SK-N-SH (cell line): ENCODE measurements around the gene CHD5.

ENCODE experiments used
- EP300 ChIP-seq, 2 experiments: IDR thresholded peaks; 2 replicates each; pipeline versions ENCODE4 v1.4.0 to v1.6.1; 2012; ENCODE audit warnings: borderline replicate concordance in 1 of 2, low read depth in 1 of 2, low read length in 1 of 2
- EZH2phosphoT487 ChIP-seq: fragments of 200-600 bp; sonication (generic); IDR thresholded peaks from 2 replicates; pipeline ENCODE4 v1.6.1; 2017; ENCODE audit warnings: low read depth, mixed run types, mild to moderate bottlenecking, antibody characterized with exemption, moderate library complexity, borderline replicate concordance
- FOXJ3 ChIP-seq: sonication (generic); formaldehyde crosslinking; IDR thresholded peaks from 2 replicates; pipeline ENCODE4 v1.5.1; 2020; ENCODE audit warnings: mild to moderate bottlenecking, missing genetic modification reagents
- FOXM1 ChIP-seq: IDR thresholded peaks from 2 replicates; pipeline ENCODE4 v1.4.0; 2012; ENCODE audit warnings: low read depth, mild to moderate bottlenecking
- GABPA ChIP-seq: IDR thresholded peaks from 2 replicates; pipeline ENCODE4 v1.4.0; 2012; ENCODE audit warnings: low read depth, mild to moderate bottlenecking
- JUND ChIP-seq: IDR thresholded peaks from 2 replicates; pipeline ENCODE4 v1.4.0; 2012
- POLR2AphosphoS5 ChIP-seq: IDR thresholded peaks from 2 replicates; pipeline ENCODE4 v1.6.1; 2012; ENCODE audit warnings: low read depth, low read length
- RCOR1 ChIP-seq: fragments of 150-350 bp; IDR thresholded peaks from 2 replicates; pipeline ENCODE4 v1.6.1; 2017; ENCODE audit warnings: antibody characterized with exemption, low read length
- SIN3A ChIP-seq: IDR thresholded peaks from 2 replicates; pipeline ENCODE4 v1.6.1; 2012; ENCODE audit warnings: low read depth, mild to moderate bottlenecking, low read length, moderate library complexity, borderline replicate concordance
- SMC3 ChIP-seq: IDR thresholded peaks from 2 replicates; pipeline ENCODE4 v1.6.1; 2012; ENCODE audit warnings: low read depth, low read length, improper control_type of control experiment
- TEAD4 ChIP-seq: IDR thresholded peaks from 2 replicates; pipeline ENCODE4 v1.4.0; 2012; ENCODE audit warnings: mild to moderate bottlenecking, borderline replicate concordance; ENCODE audit not compliant: insufficient read depth
- YY1 ChIP-seq: IDR thresholded peaks from 2 replicates; pipeline ENCODE4 v1.4.0; 2012; ENCODE audit warnings: low read depth, mild to moderate bottlenecking
- TF ChIP-seq, protein P1 (sequence below): fragments of 200-600 bp; sonication (generic); IDR thresholded peaks from 2 replicates; pipeline ENCODE4 v1.6.1; 2017; ENCODE audit warnings: antibody characterized with exemption, mild to moderate bottlenecking, moderate library complexity
- TF ChIP-seq, protein P2 (sequence below): IDR thresholded peaks from 2 replicates; pipeline ENCODE4 v1.4.0; 2012; ENCODE audit warnings: low read depth

DNA sequence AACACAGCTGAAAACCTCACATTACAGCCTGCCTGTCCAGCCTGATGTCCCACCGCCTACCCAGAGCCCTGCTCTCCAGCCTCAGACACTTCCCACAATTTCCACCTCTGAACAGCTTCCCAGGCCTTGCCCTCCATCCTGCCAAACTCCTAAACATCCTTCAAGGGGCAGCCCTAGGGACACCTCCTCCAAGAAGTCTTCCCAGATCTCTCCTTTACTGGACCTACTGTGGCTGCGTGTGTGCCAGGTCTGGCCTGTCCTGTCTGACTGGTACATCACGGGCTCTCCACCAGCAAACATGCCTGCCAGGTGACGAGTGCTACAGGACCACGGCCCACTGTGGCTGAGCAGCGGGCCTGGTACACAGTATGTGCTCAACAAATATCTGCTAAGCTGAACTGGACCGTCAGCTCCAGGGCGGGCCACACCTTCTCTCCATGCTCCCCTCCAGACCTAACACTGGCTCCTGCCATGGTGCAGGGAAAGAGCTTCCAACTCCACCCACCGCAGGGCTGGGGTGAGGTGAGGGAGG lies 28.8 kb downstream of the CHD5 start:
- TF ChIP-seq, protein P1, sequence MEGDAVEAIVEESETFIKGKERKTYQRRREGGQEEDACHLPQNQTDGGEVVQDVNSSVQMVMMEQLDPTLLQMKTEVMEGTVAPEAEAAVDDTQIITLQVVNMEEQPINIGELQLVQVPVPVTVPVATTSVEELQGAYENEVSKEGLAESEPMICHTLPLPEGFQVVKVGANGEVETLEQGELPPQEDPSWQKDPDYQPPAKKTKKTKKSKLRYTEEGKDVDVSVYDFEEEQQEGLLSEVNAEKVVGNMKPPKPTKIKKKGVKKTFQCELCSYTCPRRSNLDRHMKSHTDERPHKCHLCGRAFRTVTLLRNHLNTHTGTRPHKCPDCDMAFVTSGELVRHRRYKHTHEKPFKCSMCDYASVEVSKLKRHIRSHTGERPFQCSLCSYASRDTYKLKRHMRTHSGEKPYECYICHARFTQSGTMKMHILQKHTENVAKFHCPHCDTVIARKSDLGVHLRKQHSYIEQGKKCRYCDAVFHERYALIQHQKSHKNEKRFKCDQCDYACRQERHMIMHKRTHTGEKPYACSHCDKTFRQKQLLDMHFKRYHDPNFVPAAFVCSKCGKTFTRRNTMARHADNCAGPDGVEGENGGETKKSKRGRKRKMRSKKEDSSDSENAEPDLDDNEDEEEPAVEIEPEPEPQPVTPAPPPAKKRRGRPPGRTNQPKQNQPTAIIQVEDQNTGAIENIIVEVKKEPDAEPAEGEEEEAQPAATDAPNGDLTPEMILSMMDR, result no peak
- TF ChIP-seq JUND (no peak), SMC3 (no peak), SIN3A (no peak), GABPA (no peak), FOXJ3 (CRISPR knock-in tag) (no peak), TEAD4 (no peak), EZH2phosphoT487 (no peak), RCOR1 (no peak), FOXM1 (no peak), YY1 (no peak), POLR2AphosphoS5 (no peak), EP300 (IDR thresholded peaks at IDR 0.05; ENCODE audit: borderline replicate concordance in 1 of 2, low read depth in 1 of 2, low read length in 1 of 2) (no peak)
- TF ChIP-seq, protein P2, sequence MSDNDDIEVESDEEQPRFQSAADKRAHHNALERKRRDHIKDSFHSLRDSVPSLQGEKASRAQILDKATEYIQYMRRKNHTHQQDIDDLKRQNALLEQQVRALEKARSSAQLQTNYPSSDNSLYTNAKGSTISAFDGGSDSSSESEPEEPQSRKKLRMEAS, result no peak
